HepG2 (cell line): ENCODE results near the gene ACSBG1. TPM values are rescaled to one million over a fixed set of nuclear protein-coding genes. Genes with fewer than 3 reads are reported as not detected.

Source experiments
- AHR ChIP-seq: IDR thresholded peaks from 2 replicates; pipeline ENCODE4 v1.6.1; 2018; ENCODE audit warnings: missing genetic modification reagents, missing compliant biosample characterization
- ARID5B ChIP-seq: IDR thresholded peaks from 2 replicates; pipeline ENCODE4 v1.4.0; 2020; ENCODE audit warnings: mild to moderate bottlenecking, missing genetic modification reagents
- HNRNPK ChIP-seq: fragments of 200-400 bp; formaldehyde crosslinking; IDR thresholded peaks from 2 replicates; pipeline ENCODE4 v1.6.1; 2018; ENCODE audit warnings: low read length, low read depth, moderate library complexity, mild to moderate bottlenecking; ENCODE audit not compliant: poor library complexity, severe bottlenecking
- MBD4 ChIP-seq: IDR thresholded peaks from 2 replicates; pipeline ENCODE4 v1.6.1; 2012; ENCODE audit warnings: low read length, inconsistent platforms, borderline replicate concordance
- RAD21 ChIP-seq: fragments of 450-650 bp; formaldehyde crosslinking; IDR thresholded peaks from 2 replicates; pipeline ENCODE4 v1.5.0; 2020; ENCODE audit warnings: mild to moderate bottlenecking
- TERF1 ChIP-seq: sonication (generic); formaldehyde crosslinking; IDR thresholded peaks from 2 replicates; pipeline ENCODE4 v1.8.0; 2022; ENCODE audit warnings: mild to moderate bottlenecking, missing genetic modification reagents, moderate library complexity
- THRA ChIP-seq: sonication (generic); formaldehyde crosslinking; IDR thresholded peaks from 2 replicates; pipeline ENCODE4 v1.4.0; 2020; ENCODE audit warnings: missing genetic modification reagents, borderline replicate concordance
- ZBTB34 ChIP-seq: sonication (generic); formaldehyde crosslinking; IDR thresholded peaks from 2 replicates; pipeline ENCODE4 v1.8.0; 2022; ENCODE audit warnings: mild to moderate bottlenecking, missing genetic modification reagents
- ZHX2 ChIP-seq, 2 experiments: sonication (generic) in 1 of 2; formaldehyde crosslinking in 1 of 2; IDR thresholded peaks; 2 replicates each; pipeline versions ENCODE4 v1.6.1 to v1.9.0; 2014 to 2022; ENCODE audit warnings: antibody characterized with exemption in 1 of 2, borderline replicate concordance in 1 of 2, inconsistent platforms in 1 of 2, low read depth in 1 of 2, missing genetic modification reagents in 1 of 2
- ZNF543 ChIP-seq: sonication (generic); formaldehyde crosslinking; IDR thresholded peaks from 2 replicates; pipeline ENCODE4 v1.4.0; 2020; ENCODE audit warnings: mild to moderate bottlenecking, missing genetic modification reagents
- ZNF562 ChIP-seq: sonication (generic); formaldehyde crosslinking; IDR thresholded peaks from 2 replicates; pipeline ENCODE4 v1.8.0; 2022; ENCODE audit warnings: missing genetic modification reagents, borderline replicate concordance
- ZNF605 ChIP-seq: sonication (generic); formaldehyde crosslinking; IDR thresholded peaks from 2 replicates; pipeline ENCODE4 v1.8.0; 2022; ENCODE audit warnings: mild to moderate bottlenecking, missing genetic modification reagents
- ZNF766 ChIP-seq: sonication (generic); formaldehyde crosslinking; IDR thresholded peaks from 2 replicates; pipeline ENCODE4 v1.5.0; 2020; ENCODE audit warnings: missing genetic modification reagents, borderline replicate concordance
- polyA plus RNA-seq, 8 experiments: library from polyadenylated mRNA; depleted of rRNA in 3 of 8; stranded (reverse) in 7 of 8; unstranded in 1 of 8; fragments of >200 nt; fragmentation: Illumina TruSeq in 4 of 8; extraction: Trizol in 4 of 8; gene quantifications; 2 replicates each; pipeline versions ENCODE4 v1.2.1 to v1.2.3, GENCODE V29; 2011 to 2016; ENCODE audit warnings: low read depth in 4 of 8, missing spikeins in 1 of 8, mixed read lengths in 1 of 8; ENCODE audit not compliant: insufficient read depth in 1 of 8
- total RNA-seq, 5 experiments: library from RNA; depleted of rRNA; stranded (reverse); fragments of >200 nt; fragmentation: Illumina TruSeq; extraction: Trizol; gene quantifications; 2 replicates each; pipeline ENCODE4 v1.2.3, GENCODE V29; 2016; ENCODE audit warnings: low read depth in 1 of 5

The ACSBG1 gene
- total and polyA plus RNA-seq, 2 of the 13 experiments (the other 11 are each of a cell fraction or from before 2014, with no cell fraction given): 0.35 to 0.81 TPM

- TF ChIP-seq ZBTB34 (CRISPR knock-in tag): no peak
- TF ChIP-seq ARID5B (CRISPR knock-in tag): peak; percentile 55; the same call in 1 of the 2 replicates
- TF ChIP-seq ZHX2 (IDR thresholded peaks at IDR 0.05; ENCODE audit: low read depth): no peak
- peak; percentile 65; the same call in 1 of the 2 replicates for TF ChIP-seq ZHX2 (CRISPR knock-in tag; IDR thresholded peaks at IDR 0.05; ENCODE audit: borderline replicate concordance)
- TF ChIP-seq ZNF562: no peak
- TF ChIP-seq THRA (CRISPR knock-in tag): 0 out of 2 replicates have a peak, but pooled peaks have one; percentile 16
- TF ChIP-seq TERF1: 0 out of 2 replicates have a peak, but pooled peaks have one; percentile 63
- 0 out of 2 replicates have a peak, but pooled peaks have one; percentile 43 for TF ChIP-seq ZNF605 (CRISPR knock-in tag)
- TF ChIP-seq ZNF766 (CRISPR knock-in tag): peak; percentile 67; the same call in 1 of the 2 replicates
- no peak for TF ChIP-seq AHR (CRISPR knock-in tag)
- TF ChIP-seq RAD21 (CRISPR knock-in tag): peak; percentile 91
- TF ChIP-seq ZNF543 (CRISPR knock-in tag): peak; percentile 65
- no peak for TF ChIP-seq MBD4
- peak; percentile 56 for TF ChIP-seq HNRNPK
Observed at GRCh38 chr15:78131295-78132061, 102.9 kb downstream of the ACSBG1 start, which contains the start of gene CIB2 (continued).
